Measurements from ENCODE around the gene MAP3K2. TPM values are rescaled to one million over a fixed set of nuclear protein-coding genes. Genes with fewer than 3 reads are reported as not detected.

MAP3K2 gene
- total RNA-seq, 4 donors from 2014 or later, result 34.2 to 69.5 (median 61.1) TPM

GRCh38 chr2:127426501-127427354 lies 39.0 kb upstream of the MAP3K2 start:
- Histone ChIP-seq H3K27me3 (peaks cover 0 to 44% of the 10 kb centered on the region in 2 donors), H3K4me3 (no peak overlapping the region)

GRCh38 chr2:127425540-127426490 lies 38.0 kb upstream of the MAP3K2 start:
- DNase-seq (ENCODE audit: low spot score in 2 of 2), result no peak
- no peak for TF ChIP-seq CTCF (IDR thresholded peaks at IDR 0.05)
- TF ChIP-seq EP300 (IDR thresholded peaks at IDR 0.05), result no peak
- TF ChIP-seq POLR2A (IDR thresholded peaks at IDR 0.05), result no peak
- Histone ChIP-seq H3K4me1 (peaks cover 0 to 17% (median 11%) of the 10 kb centered on the region in 4 donors), H3K9me3 (no peaks in the 10 kb centered on the region), H3K4me3 (no peak overlapping the region), H3K27ac (no peak overlapping the region), H3K36me3 (peaks cover 0 to 19% (median 0%) of the 10 kb centered on the region in 3 donors), H3K27me3 (peaks cover 0 to 53% of the 10 kb centered on the region in 2 donors)
- WGBS, 2 donors, result 91 to 94% methylated on average over 16 of the region's 16 CpGs

More at GRCh38 chr2:127426501-127427354, 39.0 kb upstream of the MAP3K2 start:
- DNase-seq (ENCODE audit: low spot score in 2 of 2), result no peak
- peaks cover 0 to 17% (median 11%) of the 10 kb centered on the region in 4 donors for H3K4me1 ChIP-seq
- H3K36me3 ChIP-seq, result peaks cover 0 to 25% (median 0%) of the 10 kb centered on the region in 3 donors
- WGBS, 2 donors, result 85 to 91% methylated on average over 8 to 10 of the region's 10 CpGs
- H3K9me3 ChIP-seq, result no peaks in the 10 kb centered on the region
- no peak for TF ChIP-seq EP300 (IDR thresholded peaks at IDR 0.05)
- TF ChIP-seq CTCF (IDR thresholded peaks at IDR 0.05), result no peak
- no peak for TF ChIP-seq POLR2A (IDR thresholded peaks at IDR 0.05)
- H3K27ac ChIP-seq, result no peak overlapping the region

GRCh38 chr2:127424598-127425520 lies 37.1 kb upstream of the MAP3K2 start:
- H3K27me3 ChIP-seq, result peaks cover 0 to 53% of the 10 kb centered on the region in 2 donors
- DNase-seq (ENCODE audit: low spot score in 2 of 2), result no peak

More at GRCh38 chr2:127424598-127425520, 37.1 kb upstream of the MAP3K2 start:
- WGBS, 2 donors, result 78 to 86% methylated on average over 13 of the region's 13 CpGs
- Histone ChIP-seq H3K4me3 (no peak overlapping the region), H3K36me3 (peaks cover 0 to 19% (median 0%) of the 10 kb centered on the region in 3 donors), H3K4me1 (peaks cover 0 to 17% (median 11%) of the 10 kb centered on the region in 4 donors), H3K27ac (no peak overlapping the region), H3K9me3 (no peaks in the 10 kb centered on the region)
- TF ChIP-seq CTCF (IDR thresholded peaks at IDR 0.05) (no peak), EP300 (IDR thresholded peaks at IDR 0.05) (no peak), POLR2A (IDR thresholded peaks at IDR 0.05) (no peak)
